ENCODE data around the gene CSN2. TPM values are rescaled to one million over a fixed set of nuclear protein-coding genes. Genes with fewer than 3 reads are reported as not detected.

CSN2 gene
- polyA plus RNA-seq, 1 donor (not counting 4 experiments of a cell fraction or from before 2014, with no cell fraction given), result not detected

DNA sequence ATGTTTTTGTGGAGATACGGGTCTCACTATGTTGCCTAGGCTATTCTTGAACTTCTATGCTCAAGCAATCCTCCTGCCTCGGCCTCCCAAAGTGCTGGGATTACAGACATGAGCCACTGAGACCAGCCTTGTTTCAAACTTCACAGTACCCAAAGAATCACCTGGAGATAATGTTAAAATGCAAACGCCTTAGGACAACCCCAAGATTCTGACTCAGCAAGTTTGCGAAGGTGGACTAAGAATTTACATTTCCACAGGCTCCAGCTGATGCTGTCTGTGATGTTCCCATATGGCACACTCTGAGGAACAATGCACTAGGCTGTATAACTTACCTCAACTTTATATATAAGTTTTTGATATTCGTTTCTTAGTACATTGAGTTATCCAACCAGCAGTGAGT, 29.3 kb upstream of the CSN2 start:
- no peaks in the 10 kb centered on the region for H3K4me1 ChIP-seq (ENCODE audit: control insufficient read depth, extremely low read depth, insufficient read depth, low read length)
- DNase-seq (ENCODE audit: low read depth, low spot score) (no peak), FAIRE-seq (no peak)
- H3K79me2 ChIP-seq (ENCODE audit: control insufficient read depth, insufficient read depth, low read length), result no peaks in the 10 kb centered on the region
- no peak overlapping the region for H2AFZ ChIP-seq (ENCODE audit: control insufficient read depth, low read length)
- TF ChIP-seq EZH2 (IDR thresholded peaks at IDR 0.05; ENCODE audit: low read length), result no peak
- TF ChIP-seq, protein P1, sequence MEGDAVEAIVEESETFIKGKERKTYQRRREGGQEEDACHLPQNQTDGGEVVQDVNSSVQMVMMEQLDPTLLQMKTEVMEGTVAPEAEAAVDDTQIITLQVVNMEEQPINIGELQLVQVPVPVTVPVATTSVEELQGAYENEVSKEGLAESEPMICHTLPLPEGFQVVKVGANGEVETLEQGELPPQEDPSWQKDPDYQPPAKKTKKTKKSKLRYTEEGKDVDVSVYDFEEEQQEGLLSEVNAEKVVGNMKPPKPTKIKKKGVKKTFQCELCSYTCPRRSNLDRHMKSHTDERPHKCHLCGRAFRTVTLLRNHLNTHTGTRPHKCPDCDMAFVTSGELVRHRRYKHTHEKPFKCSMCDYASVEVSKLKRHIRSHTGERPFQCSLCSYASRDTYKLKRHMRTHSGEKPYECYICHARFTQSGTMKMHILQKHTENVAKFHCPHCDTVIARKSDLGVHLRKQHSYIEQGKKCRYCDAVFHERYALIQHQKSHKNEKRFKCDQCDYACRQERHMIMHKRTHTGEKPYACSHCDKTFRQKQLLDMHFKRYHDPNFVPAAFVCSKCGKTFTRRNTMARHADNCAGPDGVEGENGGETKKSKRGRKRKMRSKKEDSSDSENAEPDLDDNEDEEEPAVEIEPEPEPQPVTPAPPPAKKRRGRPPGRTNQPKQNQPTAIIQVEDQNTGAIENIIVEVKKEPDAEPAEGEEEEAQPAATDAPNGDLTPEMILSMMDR (optimal IDR thresholded peaks at IDR 0.05 in 1 of 3, IDR thresholded peaks at IDR 0.05 in 1 of 3, conservative IDR thresholded peaks at IDR 0.05 in 1 of 3; ENCODE audit: extremely low read depth in 1 of 3, insufficient read depth in 2 of 3, low read length in 3 of 3), result no peak
- H3K9ac ChIP-seq (ENCODE audit: control insufficient read depth, extremely low read depth, insufficient read depth, low read length), result no peak overlapping the region
- no peak overlapping the region for H3K4me2 ChIP-seq (ENCODE audit: control insufficient read depth, extremely low read depth, insufficient read depth, low read depth, low read length)
- H4K20me1 ChIP-seq (ENCODE audit: control insufficient read depth, extremely low read depth, insufficient read depth, low read length), result no peaks in the 10 kb centered on the region
- no peaks in the 10 kb centered on the region for H3K9me3 ChIP-seq (ENCODE audit: control insufficient read depth, low read depth, low read length)
- H3K9me1 ChIP-seq (ENCODE audit: control insufficient read depth, extremely low read depth, insufficient read depth, low read length), result no peaks in the 10 kb centered on the region
- no peaks in the 10 kb centered on the region for H3K27me3 ChIP-seq (ENCODE audit: control insufficient read depth, extremely low read depth, insufficient read depth, low read length)
- no peaks in the 10 kb centered on the region for H3K36me3 ChIP-seq (ENCODE audit: control insufficient read depth in 2 of 2, extremely low read depth in 1 of 2, insufficient read depth in 2 of 2, low read length in 2 of 2)
- H3K4me3 ChIP-seq (ENCODE audit: control insufficient read depth in 2 of 3, extremely low read depth in 1 of 3, insufficient read depth in 2 of 3, low read depth in 1 of 3, low read length in 3 of 3), result no peak overlapping the region
- H3K27ac ChIP-seq (ENCODE audit: control insufficient read depth, insufficient read depth, low read length), result no peak overlapping the region
- dilution Hi-C loops (cut with MboI; ENCODE audit: extremely low pct_ligation_motif_present, low sequenced_read_pairs), result no loop called here

DNA sequence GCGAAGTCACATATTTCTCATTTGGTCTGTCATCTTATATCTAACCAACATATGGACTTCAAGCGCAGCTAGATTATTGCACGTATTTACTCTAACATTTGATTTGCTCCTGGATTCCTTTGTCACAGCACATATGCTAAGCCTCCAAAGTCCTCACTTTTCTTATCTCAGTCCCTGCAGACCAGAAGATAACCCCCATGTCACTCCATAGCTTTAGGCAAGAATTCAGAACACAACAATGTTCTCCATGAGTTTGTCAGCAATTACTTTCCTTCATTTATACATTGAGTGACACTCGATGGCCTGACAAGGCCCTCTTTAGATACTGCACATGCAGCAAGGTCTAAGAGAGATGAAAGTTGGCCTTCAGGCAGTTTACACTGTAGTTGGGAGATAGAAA, 25.5 kb upstream of the CSN2 start:
- Histone ChIP-seq H2AFZ (ENCODE audit: control insufficient read depth, low read length) (no peak overlapping the region), H3K9me1 (ENCODE audit: control insufficient read depth, extremely low read depth, insufficient read depth, low read length) (no peaks in the 10 kb centered on the region), H3K36me3 (ENCODE audit: control insufficient read depth in 2 of 2, extremely low read depth in 1 of 2, insufficient read depth in 2 of 2, low read length in 2 of 2) (no peaks in the 10 kb centered on the region), H3K9ac (ENCODE audit: control insufficient read depth, extremely low read depth, insufficient read depth, low read length) (no peak overlapping the region), H3K27ac (ENCODE audit: control insufficient read depth, insufficient read depth, low read length) (no peak overlapping the region), H4K20me1 (ENCODE audit: control insufficient read depth, extremely low read depth, insufficient read depth, low read length) (no peaks in the 10 kb centered on the region), H3K4me2 (ENCODE audit: control insufficient read depth, extremely low read depth, insufficient read depth, low read depth, low read length) (no peak overlapping the region), H3K4me3 (ENCODE audit: control insufficient read depth in 2 of 3, extremely low read depth in 1 of 3, insufficient read depth in 2 of 3, low read depth in 1 of 3, low read length in 3 of 3) (no peak overlapping the region), H3K79me2 (ENCODE audit: control insufficient read depth, insufficient read depth, low read length) (no peaks in the 10 kb centered on the region), H3K27me3 (ENCODE audit: control insufficient read depth, extremely low read depth, insufficient read depth, low read length) (no peaks in the 10 kb centered on the region), H3K9me3 (ENCODE audit: control insufficient read depth, low read depth, low read length) (no peaks in the 10 kb centered on the region), H3K4me1 (ENCODE audit: control insufficient read depth, extremely low read depth, insufficient read depth, low read length) (no peaks in the 10 kb centered on the region)
- no peak for FAIRE-seq
- no peak for DNase-seq (ENCODE audit: low read depth, low spot score)
- dilution Hi-C loops (cut with MboI; ENCODE audit: extremely low pct_ligation_motif_present, low sequenced_read_pairs), result no loop called here
- TF ChIP-seq, protein P1 (optimal IDR thresholded peaks at IDR 0.05 in 1 of 3, IDR thresholded peaks at IDR 0.05 in 1 of 3, conservative IDR thresholded peaks at IDR 0.05 in 1 of 3; ENCODE audit: extremely low read depth in 1 of 3, insufficient read depth in 2 of 3, low read length in 3 of 3), result no peak
- TF ChIP-seq EZH2 (IDR thresholded peaks at IDR 0.05; ENCODE audit: low read length), result no peak

Measured in keratinocyte (primary cell).